Activated CD4-positive, alpha-beta T cell treated with anti-CD3 and anti-CD28 coated beads, Interleukin-10, Interleukin-2, amounts not matched to agents 100 ng/mL and 50 ng/mL, durations not matched to agents 16 hours and 8 hours (primary cell): ENCODE results near the gene SST.
"Not testable (repeated sequence)": the region's sequence is repeated elsewhere in the genome, so short reads cannot be mapped to it uniquely, and the experiment has no call there.

ENCODE experiments used
- DNase-seq: peaks from one replicate; pipeline ENCODE4 v3.0.0-alpha.2; 2020

Gene SST

DNA sequence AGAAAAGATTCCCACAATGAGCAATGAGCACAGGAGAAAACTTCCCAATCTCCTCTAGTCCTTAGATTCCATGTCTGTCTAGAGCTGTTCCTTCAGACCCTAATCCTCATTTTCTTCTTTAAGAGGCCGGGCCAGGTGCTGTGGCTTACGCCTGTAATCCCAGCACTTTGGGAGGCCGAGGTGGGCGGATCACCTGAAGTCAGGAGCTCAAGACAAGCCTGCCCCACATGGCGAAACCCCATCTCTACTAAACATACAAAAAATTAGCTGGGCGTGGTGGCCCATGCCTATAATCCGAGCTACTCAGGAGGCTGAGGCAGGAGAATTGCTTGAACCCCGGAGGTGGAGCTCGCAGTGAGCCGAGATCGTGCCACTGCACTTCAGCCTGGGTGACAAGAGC lies 11.6 kb upstream of the SST start:
- not testable (repeated sequence) for DNase-seq

DNA sequence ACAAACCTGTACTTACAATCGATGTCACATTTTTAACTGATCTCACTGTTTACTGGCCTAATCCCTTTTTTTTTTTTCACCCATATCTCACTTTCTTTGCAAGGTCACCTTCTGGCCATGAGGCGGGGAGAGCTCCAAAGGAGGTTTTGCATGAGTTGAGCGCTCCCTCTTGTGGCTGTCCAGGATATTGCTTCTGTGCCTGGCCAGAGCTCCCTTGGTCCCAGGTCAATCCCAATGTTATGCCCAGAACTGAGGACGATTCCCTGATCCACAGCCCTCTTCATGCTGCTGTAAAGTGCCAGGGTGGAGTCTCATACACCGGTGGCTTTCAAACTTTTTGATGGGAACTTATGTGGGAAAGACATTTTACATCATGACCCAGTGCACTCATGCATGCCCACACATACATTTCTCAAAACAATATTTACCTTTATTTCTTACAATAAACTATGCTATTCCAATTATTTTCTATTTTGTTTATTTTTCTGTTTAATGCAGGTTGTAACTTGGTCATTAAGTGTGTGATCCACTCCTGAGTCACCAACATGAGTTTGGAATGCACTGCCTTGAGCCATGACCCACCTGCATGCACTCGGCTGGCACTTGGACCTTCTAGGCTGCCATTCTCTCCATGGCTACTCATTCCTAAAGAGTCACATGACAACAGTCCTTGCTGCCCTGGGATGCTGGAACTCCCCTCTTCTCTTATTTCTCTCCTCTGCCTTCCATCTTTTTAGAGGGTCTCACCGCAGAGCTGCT lies 9.6 kb upstream of the SST start:
- DNase-seq, result peak; percentile 71

GRCh38 chr3:187678726-187679268 lies 8.6 kb upstream of the SST start:
- peak; percentile 48 for DNase-seq

- no peak for DNase-seq
Measured at GRCh38 chr3:187677604-187678003, 7.4 kb upstream of the SST start.

DNA sequence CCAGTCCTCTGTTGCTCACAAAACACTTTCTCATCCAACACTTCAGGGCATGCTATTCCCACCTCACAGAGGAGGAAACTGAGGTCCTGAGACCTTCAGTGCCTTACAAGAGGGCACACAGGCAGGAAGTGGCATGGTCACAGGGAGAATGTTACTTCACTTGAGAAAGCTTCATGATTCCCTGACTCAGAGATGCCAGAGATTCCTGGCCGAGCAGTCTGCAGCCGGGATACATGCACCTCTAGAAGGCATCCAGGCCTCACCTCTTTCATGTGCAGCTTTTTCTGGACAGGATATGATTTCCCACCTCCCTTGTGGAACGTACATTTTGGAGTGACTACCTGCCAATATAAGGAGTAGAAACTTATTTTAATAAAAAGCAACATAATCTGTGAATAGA lies 2.8 kb upstream of the SST start:
- DNase-seq, result no peak

DNA sequence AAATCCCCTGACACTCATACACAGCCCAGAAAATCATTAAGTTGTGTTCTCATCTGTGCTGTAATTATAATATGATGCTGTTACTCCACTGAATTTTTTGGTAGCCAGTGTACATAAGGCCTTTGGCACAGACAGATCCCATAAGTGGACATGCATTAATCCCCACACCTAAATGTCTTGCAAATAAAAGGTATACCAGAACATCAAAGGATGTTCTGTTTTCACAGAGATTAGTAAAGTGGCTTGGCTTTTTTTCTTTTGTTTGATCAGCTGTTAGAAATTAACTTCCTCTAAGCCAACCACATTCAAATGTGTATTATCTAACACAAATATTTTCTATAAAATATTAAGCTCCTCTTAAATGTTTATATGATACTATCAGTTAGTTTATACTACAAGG lies 2.7 kb downstream of the SST start:
- DNase-seq, result no peak

DNA sequence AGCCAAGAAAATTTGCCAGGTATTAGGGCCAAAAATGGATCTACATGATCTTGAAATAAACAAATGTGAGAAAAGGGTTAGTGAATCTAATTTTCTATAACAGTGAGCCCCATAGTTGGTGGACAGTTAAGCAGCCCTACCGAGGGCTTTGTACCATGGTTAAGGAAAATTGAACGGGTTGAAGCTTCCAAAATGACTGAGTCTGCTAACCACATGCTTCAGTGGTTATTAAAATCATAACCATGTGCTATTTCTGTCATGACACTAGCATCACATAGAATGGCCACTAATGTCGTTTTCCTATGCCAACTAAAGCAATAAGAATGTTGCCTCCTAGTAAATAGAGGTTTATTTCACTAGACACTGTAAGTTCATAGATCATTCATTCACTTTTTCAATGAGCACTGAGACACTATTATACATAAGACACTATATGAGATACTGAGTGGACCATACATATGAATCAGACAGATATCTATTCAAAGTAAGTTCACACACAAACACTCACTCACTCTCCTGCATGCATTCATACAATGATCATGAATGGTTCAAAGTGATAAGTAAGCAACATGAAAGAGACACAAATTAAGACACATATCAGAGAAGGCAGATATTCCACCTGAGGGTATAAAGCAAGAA lies 4.3 kb downstream of the SST start:
- peak; percentile 51 for DNase-seq

DNA sequence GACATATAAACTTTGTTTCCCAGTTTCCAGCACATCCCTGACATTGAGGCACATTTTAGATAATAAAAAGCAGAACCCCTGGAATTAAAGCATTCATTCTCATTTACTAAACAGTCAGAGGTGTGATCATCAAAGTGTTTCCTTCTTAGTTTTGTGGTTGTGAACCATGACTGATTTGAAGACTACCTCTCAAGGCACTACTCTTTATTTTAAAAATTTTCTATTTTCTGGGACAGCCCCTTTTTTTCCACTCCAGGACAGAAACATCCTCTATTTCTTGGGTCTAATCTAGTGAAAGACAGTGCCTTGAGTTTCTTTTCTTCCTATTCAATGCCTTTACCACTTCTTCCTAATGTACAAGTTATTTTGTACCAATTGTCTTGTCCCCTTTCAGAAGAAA lies 5.2 kb downstream of the SST start:
- peak; percentile 55 for DNase-seq

DNA sequence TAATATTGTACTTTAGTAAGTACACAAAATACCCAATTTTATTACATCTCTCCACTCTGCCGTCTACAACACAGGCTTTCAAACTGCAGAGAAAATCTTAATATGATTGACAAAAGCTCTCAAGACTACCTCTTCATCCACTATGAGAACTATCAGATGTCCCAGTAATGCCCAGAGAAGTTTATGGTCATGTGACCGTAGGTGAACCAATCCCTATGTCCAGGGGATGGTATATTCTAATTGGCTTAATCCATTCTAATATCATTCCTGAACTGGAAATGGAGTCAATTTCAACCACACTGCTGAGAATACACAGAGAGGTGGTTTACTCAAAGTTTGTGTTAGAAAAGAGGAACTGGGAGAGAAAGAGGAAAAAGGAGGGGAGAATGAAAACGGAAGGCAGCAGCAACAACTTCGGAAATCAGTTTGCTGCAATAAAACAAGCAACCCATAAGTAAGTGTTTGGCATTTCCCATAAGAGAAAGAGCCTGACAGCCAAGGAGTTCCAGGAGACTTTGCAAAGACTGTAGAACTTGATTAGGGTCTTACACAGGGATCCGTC lies 7.3 kb downstream of the SST start:
- DNase-seq, result no peak

- DNase-seq, result no peak
Measured at GRCh38 chr3:187661267-187661666, 8.9 kb downstream of the SST start.

GRCh38 chr3:187651282-187651681 lies 18.9 kb downstream of the SST start:
- peak; percentile 4 for DNase-seq

GRCh38 chr3:187648177-187648576 lies 22.0 kb downstream of the SST start:
- peak; percentile 17 for DNase-seq

- no peak for DNase-seq
Measured at GRCh38 chr3:187646906-187647660, 23.1 kb downstream of the SST start.

- DNase-seq, result not testable (repeated sequence)
Measured at GRCh38 chr3:187645379-187645778, 24.8 kb downstream of the SST start.

DNA sequence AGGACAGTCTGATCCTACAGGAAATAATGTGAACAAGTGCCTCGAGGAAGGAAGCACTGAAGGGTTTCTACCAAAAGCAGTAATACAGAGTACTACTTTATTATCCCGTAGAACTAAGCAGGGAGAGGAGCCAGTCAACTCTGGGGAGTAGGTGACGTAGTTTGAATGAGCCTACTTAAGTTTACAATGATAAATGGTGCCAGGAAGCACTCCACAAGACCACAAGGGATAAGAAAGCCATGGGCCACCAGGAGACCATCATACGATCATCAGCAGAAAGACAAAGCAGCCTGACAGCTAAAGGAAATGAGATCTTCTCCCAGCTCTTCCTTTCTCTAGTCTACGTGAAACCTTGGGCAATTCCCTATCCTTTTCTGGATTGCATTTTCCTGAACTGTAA lies 27.3 kb downstream of the SST start:
- no peak for DNase-seq

DNA sequence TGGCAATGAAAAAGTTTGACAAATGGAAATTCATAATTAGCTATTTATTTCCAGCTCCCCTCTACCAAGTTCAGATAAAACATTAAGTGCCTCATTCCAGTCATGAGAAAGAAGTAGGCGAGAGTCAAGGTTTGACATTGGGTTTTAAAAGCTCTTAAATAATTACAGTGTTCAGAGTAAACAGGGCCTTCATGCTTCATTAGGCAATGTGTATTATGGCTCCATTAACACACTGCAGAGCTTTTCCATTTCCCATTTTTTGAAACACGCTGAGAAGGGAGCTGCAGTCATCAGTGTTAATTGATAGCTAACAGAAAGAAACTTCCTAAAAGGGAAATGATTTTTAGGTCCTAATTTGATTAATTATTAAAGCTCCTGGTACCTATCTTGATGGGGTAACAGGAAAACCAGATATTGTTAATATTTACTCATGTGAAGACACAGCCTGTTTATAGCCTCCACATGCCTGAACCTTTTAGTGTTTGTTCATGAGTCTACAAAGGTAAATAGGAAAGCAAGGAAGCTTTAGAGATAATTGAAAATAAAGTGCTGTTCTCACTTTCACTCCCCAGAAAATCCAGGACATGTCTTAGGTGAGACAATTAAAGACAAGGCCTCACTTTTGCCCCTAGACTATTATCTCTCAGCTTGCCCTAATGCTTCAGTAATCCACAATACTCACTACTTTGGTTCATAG lies 28.7 kb downstream of the SST start:
- DNase-seq, result no peak

DNA sequence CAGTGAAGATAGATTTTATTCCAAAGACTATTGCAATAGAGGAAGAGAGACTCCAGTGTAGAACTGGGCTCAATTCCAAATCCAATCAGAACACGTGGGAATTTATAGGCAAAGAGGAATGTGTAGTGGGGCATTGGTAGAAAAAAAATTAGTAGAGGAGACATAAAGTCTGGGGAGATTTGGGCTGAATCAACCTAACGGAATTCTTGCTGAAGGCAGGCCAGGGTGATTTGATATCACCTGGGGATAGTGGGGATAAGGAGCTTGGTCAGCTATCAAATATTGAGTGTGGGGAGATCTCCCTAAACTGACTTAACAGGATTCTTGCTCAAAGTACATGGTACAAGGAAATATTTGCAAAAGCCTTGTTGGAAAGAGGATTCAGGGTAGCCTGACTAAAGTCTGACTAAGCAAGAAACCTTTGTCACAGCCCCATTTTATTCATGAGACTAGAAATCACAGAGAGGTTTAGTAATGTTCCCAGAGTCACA lies 29.6 kb downstream of the SST start:
- DNase-seq, result no peak

- DNase-seq, result no peak
Measured at GRCh38 chr3:187639927-187640568, 30.1 kb downstream of the SST start.

DNA sequence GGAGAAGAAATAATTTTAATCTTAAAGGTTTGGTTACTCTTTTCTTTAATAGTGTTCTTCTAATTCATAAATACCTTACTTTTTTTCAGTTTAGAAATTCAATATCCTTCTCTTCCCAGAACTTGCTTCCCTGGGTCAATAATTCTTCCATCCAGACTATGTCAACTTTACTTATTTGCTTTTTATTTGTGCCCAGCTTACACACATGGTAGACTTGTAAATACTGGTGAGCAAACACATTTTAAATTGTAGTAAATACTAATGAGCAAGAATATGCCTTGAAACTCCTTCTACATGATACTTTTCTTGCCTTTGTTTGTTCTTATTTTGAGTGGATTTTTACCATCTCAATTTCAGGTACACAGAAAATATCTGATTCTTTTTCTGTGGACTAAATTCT lies 33.7 kb downstream of the SST start:
- DNase-seq, result no peak

DNA sequence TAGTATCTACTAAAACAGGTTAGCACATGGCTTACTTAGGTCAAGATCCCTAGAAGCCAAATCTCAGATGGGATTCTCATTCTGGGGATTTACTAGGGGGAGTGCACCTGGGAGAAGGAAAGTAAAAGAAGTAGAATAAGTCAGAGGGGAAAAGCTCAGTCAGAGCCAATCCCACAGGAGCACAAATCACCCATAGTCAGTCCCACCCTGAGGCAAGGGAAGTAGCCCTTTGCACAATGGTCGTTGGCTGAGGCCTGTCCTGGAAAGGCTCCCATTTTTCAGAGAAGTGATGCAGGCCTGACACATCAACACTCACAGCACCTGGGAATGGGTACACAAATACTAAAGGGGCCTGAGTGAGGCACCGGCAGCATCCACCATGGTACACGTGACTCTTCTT lies 39.8 kb downstream of the SST start:
- DNase-seq, result no peak

GRCh38 chr3:187629711-187630110 lies 40.5 kb downstream of the SST start:
- no peak for DNase-seq

DNA sequence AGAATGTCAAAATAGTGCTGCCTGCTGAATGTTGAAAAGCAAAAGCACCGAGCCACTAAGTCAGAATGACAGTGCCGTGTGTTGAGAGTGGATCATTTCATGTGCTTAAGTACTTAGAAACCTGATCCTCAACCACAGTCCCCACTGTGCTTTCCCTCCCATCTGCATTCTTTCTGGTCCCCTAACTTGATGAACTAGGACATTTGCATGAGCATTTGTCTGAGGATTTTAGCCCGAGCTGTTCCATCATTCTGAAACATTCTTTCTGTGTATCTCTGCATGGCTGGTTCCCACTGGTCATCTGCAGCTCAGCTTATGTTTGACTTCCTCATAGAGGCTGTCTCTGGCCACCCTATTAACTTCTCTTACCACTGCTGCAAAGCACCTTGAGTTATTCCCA lies 42.0 kb downstream of the SST start:
- DNase-seq, result no peak
